ENCODE results near the gene SIRT5. TPM values are rescaled to one million over a fixed set of nuclear protein-coding genes. Genes with fewer than 3 reads are reported as not detected.

Gene SIRT5
- polyA plus RNA-seq, 1 donor from 2014 or later: 13.6 TPM

DNA sequence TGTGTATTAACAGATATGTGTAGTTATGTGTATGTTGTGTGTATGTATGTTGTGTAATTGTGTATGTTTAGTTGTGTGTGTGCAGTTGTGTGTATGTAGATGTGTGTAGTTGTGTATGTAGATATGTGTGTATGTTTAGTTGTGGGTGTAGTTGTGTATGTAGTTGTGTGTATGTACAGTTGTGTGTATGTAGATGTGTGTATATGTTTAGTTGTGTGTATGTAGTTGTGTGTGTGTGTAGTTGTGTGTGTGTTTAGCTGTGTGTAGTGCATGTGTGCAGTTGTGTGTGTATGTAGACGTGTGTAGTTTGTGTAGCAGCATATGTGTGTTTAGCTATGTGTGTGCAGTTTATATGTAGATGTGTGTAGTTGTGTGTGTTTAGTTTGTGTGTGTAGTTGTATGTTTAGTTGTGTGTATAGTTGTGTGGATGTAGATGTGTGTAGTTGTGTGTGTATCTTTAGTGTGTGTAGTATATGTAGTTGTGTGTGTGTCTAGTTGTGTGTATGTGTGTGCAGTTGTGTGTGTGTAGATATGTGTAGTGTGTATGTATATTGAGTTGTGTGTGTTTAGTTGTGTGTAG lies 16.3 kb downstream of the SIRT5 start:
- Mint-ChIP-seq H3K4me3 (no peak overlapping the region), H3K36me3 (no peaks in the 10 kb centered on the region), H3K4me1 (no peaks in the 10 kb centered on the region), H3K9me3 (no peaks in the 10 kb centered on the region), H3K27me3 (no peaks in the 10 kb centered on the region), H3K27ac (no peak overlapping the region)

DNA sequence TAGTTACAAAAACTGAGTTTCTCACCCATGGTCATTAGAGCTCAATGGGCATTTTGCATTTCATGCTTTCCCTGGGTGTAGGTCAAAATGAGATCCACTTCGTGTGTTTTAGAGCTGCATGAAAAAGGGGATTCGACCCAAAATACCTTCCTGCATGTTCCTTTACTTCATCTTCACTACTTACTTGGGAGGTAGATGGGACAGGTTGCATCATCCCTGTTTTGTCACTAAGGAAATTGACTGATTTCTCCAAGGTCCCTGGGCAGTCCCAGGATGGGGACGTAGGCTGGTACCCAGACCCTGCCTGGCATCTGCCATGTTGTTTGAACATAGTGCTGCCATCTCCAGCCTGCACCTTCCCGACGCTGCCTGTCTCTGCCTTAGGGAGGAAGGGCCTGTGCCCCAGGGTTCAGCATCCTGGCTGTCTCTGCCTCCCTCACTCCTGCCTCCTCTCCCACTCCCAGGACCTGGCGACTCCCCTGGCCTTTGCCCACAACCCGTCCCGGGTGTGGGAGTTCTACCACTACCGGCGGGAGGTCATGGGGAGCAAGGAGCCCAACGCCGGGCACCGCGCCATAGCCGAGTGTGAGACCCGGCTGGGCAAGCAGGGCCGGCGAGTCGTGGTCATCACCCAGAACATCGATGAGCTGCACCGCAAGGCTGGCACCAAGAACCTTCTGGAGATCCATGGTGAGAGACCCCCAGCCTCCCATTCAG lies 17.0 kb downstream of the SIRT5 start:
- Mint-ChIP-seq H3K27ac (no peak overlapping the region), H3K9me3 (no peaks in the 10 kb centered on the region), H3K27me3 (no peaks in the 10 kb centered on the region), H3K4me1 (no peaks in the 10 kb centered on the region), H3K4me3 (no peak overlapping the region), H3K36me3 (no peaks in the 10 kb centered on the region)

DNA sequence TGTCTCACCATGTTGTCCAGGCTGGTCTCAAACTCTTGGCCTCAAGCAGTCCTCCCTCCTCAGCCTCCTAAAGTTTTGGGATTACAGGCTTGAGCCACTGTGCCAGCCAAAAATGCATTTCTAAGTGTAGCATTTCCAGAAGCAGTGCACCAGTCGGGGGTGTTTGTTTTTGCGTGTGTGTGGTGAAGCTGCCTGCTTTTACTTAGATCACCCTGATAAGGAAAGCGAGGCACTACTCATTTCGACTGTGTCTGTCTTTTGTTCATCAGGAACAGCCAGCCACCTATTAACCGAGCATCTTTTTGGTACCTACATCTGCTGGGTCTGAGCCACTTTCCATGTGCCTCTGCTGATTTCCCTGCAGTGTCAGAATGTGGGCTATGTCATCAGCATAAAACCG lies 18.7 kb downstream of the SIRT5 start:
- H3K27me3 Mint-ChIP-seq: no peaks in the 10 kb centered on the region
- no peaks in the 10 kb centered on the region for H3K4me1 Mint-ChIP-seq
- H3K4me3 Mint-ChIP-seq: no peak overlapping the region
- peaks cover 4% of the 10 kb centered on the region for H3K36me3 Mint-ChIP-seq
- H3K27ac Mint-ChIP-seq: no peak overlapping the region
- no peaks in the 10 kb centered on the region for H3K9me3 Mint-ChIP-seq

DNA sequence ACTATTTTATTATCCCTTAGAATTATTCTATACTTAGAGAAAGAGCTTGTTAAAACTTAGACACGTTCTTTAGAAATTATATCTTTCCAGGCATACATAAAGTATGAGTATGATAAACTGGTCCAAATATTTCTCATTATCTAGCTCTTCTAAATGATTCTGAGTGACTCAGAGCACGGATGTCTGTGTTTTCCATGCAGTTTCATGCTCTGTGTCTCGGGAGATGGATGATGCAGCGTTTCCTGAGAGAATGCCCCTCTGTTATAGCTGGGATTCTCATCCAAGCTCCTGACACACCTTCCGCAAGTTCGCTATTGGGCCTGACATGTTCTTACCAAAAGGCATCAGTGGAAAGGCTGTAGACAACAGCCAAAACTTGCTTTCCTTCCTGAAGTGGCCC lies 19.3 kb downstream of the SIRT5 start:
- no peak overlapping the region for H3K27ac Mint-ChIP-seq
- H3K4me1 Mint-ChIP-seq: no peaks in the 10 kb centered on the region
- H3K36me3 Mint-ChIP-seq: peaks cover 4% of the 10 kb centered on the region
- no peaks in the 10 kb centered on the region for H3K27me3 Mint-ChIP-seq
- H3K4me3 Mint-ChIP-seq: no peak overlapping the region
- H3K9me3 Mint-ChIP-seq: no peaks in the 10 kb centered on the region

DNA sequence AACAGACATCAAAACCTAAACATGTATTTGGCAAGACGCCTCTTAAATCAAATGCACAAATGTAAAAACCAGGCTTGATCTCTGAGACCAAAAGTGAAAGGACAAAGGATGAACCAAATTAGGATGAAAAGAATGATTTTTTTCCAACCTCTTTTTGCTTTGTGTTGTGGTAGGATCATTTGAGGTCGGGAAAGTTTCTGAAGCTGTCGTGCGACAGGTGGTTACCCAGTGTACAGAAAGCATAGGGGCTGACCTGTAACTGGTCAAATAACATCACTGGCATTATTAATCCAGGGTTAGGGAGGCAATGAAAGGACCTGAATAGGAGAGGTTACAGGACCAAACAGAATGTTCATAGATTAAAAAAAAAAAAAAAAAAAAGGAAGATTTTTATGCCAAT lies 22.7 kb downstream of the SIRT5 start:
- Mint-ChIP-seq H3K27ac (no peak overlapping the region), H3K4me3 (no peak overlapping the region), H3K27me3 (no peaks in the 10 kb centered on the region), H3K4me1 (no peaks in the 10 kb centered on the region), H3K36me3 (peaks cover 11% of the 10 kb centered on the region), H3K9me3 (no peaks in the 10 kb centered on the region)

DNA sequence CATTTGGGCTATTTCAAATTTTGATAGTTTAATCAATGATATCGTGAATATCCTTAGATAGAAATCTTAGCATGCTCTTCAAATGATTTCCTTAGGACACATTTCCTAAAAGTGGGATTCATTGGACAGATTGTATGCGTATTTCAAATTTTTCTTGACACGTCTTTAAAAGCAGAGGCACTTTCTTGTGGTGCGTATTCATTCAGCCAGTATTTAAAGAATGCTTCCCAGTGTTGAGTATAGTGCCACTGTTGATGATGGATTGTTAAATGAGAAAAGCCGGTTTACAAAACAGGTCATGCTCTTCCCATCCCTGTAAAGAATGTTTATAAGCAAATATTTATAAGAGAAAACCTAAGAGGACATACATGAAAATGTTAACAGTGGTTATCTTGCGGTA lies 25.6 kb downstream of the SIRT5 start:
- Mint-ChIP-seq H3K4me3 (no peak overlapping the region), H3K36me3 (peaks cover 16% of the 10 kb centered on the region), H3K27me3 (no peaks in the 10 kb centered on the region), H3K27ac (no peak overlapping the region), H3K4me1 (no peaks in the 10 kb centered on the region), H3K9me3 (no peaks in the 10 kb centered on the region)

DNA sequence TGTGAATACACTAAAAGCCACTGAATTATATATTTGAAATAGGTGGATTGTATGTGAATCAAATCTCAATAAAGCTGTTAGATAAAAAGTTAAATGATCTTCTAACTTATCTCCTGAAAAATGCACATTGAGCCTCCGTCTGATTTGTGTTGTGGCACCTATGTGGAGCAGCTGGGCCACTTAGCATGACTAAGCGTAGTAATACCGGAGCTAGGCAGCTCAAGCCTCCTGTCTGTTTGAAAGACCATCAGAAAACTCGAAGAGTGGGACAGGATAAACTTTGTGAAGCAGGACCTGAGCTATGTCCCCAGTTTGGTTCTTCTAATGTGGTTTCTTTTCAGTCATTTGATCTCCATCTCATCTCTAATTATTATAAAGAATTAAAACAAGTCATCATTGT lies 29.7 kb downstream of the SIRT5 start:
- no peaks in the 10 kb centered on the region for H3K4me1 Mint-ChIP-seq
- peaks cover 11% of the 10 kb centered on the region for H3K36me3 Mint-ChIP-seq
- H3K27me3 Mint-ChIP-seq: no peaks in the 10 kb centered on the region
- no peak overlapping the region for H3K4me3 Mint-ChIP-seq
- H3K27ac Mint-ChIP-seq: peak overlapping the region in 1 of 3 donors; percentile 87
- H3K9me3 Mint-ChIP-seq: no peaks in the 10 kb centered on the region

DNA sequence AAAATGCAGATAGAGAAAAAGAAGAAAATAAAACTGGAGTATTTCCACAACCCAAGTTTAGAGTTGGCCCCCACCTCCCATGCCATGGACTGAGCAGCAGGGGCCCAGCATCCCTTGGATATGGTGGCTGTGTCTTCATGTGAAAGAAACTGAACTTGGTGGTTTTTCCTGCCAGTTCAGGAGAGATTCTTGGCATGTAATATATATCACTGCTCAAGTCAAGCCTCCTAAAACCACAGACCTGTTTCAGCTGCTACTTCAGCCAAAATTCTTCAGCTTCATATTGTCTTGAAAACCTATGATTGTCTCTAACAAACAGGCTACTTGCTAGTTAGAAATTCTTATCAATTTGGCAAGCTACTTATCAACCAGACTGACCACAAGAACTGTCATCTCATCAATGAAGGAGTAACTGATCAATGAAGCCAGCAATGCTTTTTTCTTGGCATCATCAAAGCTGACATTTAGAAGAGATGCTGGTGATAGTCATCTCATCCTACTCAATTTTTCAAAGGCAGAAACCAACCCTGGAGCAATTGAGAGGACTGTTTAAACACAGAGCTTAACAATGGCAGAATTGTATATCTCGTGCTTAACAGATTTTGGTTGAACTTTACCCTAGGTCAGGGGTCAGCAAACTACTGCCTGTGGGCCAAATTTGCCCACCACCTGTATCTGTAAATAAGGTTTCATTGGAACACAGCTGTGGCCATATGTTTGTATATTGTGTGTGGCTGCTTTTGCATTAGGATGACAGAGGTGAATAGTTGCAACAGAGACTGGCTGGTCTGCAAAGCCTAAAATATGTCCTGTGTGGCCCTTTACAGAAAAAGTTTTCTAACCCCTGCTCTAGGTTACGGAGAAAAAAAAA lies 30.4 kb downstream of the SIRT5 start:
- H3K27ac Mint-ChIP-seq: peak overlapping the region in 1 of 3 donors; percentile 87
- no peaks in the 10 kb centered on the region for H3K4me1 Mint-ChIP-seq
- no peaks in the 10 kb centered on the region for H3K9me3 Mint-ChIP-seq
- H3K4me3 Mint-ChIP-seq: no peak overlapping the region
- no peaks in the 10 kb centered on the region for H3K27me3 Mint-ChIP-seq
- peaks cover 10% of the 10 kb centered on the region for H3K36me3 Mint-ChIP-seq

DNA sequence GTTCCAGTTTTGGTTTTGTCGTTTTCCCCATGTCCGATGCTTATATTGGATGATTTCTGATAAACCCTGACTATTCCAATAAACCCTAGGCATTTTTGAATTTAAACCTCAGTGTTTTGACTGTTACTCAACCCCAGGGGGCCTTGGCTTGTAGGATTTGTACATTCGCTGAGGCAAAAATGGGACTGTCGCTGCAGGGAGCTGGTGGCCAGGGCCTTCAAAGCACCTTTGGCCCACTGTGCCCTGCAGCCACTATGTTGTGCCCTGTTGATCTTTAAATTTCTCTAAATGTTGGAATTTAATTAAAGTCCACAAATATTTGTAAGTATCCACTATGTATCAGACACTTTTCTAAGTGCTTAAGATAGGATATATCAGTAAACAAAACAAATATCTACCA lies 31.2 kb downstream of the SIRT5 start:
- H3K36me3 Mint-ChIP-seq: peaks cover 10% of the 10 kb centered on the region

DNA sequence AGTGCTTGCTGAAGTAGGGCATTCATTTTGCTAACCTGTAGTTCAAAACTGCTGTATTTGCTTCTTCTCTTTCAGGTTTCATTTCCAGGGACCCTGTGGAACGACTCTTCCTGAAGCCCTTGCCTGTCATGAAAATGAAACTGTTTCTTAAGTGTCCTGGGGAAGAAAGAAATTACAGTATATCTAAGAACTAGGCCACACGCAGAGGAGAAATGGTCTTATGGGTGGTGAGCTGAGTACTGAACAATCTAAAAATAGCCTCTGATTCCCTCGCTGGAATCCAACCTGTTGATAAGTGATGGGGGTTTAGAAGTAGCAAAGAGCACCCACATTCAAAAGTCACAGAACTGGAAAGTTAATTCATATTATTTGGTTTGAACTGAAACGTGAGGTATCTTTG lies 37.3 kb downstream of the SIRT5 start:
- Mint-ChIP-seq H3K9me3 (no peaks in the 10 kb centered on the region), H3K4me3 (peak overlapping the region in 3 of 4 donors; percentile 3 to 37 (median 22)), H3K27me3 (no peaks in the 10 kb centered on the region), H3K36me3 (no peaks in the 10 kb centered on the region), H3K27ac (peak overlapping the region; percentile 0 to 93 (median 40)), H3K4me1 (peaks cover 11 to 29% (median 25%) of the 10 kb centered on the region in 3 donors)

More for the DNA sequence above, 31.2 kb downstream of the SIRT5 start:
- Mint-ChIP-seq H3K27ac (no peak overlapping the region), H3K4me1 (no peaks in the 10 kb centered on the region), H3K4me3 (no peak overlapping the region), H3K27me3 (no peaks in the 10 kb centered on the region), H3K9me3 (no peaks in the 10 kb centered on the region)

DNA sequence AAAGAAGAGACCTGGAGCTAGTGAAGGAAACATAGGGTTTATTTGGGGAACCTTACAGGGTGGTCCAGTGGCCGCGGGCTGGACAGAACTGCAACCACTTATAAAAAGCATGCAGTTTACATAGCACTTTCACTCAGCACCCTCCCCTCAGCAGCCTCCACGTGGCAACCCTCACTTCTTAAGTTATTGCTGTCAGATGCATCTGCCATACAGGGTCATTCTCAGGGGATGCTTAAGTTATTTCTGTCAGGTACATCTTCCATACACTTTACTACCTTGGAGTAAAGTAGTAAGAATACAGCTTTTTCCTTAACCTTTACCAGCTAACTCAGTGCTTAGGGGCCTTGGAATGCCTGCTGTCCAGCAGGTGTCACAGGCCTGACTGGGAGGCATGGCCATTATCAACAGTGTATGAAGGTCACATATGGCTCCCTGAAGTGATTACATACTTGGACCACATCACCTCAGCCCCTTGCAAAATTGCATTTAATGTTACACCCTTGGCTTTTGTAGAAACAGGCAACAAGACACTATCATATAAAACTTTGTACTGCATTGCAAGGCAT lies 38.7 kb downstream of the SIRT5 start:
- Mint-ChIP-seq H3K4me3 (peak overlapping the region in 3 of 4 donors; percentile 38 to 98 (median 41)), H3K36me3 (peaks cover 4% of the 10 kb centered on the region), H3K27me3 (no peaks in the 10 kb centered on the region), H3K27ac (peak overlapping the region in 2 of 3 donors; percentile 93 to 97), H3K4me1 (peaks cover 21 to 37% (median 32%) of the 10 kb centered on the region in 3 donors), H3K9me3 (no peaks in the 10 kb centered on the region)

DNA sequence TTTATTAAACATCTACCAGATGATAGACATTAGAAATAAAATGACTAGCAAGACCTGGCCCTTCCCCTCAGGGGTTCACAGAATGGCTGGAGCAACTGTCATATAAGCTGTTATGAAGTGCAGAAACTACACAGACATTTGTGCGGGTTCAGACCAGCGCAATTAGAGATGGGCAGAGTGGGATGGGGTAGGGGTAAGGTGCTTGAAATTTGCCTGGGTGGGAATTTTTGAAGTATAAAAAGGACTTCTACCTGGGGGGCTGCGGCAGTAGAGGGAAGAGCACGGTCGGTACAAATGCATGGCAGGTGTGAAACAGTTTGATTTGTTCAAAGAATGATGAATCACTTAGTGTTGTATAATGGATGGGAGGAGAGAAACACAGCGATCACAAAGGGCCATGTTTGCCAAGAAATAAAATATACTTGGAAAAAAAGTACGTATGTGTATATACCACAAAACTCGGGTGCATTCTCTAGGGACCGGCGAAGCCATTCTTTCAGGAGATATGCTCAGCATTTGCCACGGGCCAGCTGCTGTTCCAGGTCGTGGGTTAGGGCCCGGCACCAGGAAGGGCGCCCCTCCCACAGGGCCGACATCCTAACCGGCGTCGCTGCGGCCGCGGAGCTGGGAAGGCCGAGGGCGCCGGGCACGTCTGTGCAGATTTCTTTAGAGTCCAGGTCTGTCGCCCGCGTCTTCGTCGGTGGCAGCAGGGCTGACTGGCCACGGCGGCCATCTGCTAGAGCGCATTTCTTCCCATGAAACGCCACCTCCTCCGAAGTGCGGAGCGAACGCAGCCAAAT lies 39.9 kb downstream of the SIRT5 start:
- Mint-ChIP-seq H3K4me3 (peak overlapping the region; percentile 96 to 98 (median 98)), H3K36me3 (peaks cover 4% of the 10 kb centered on the region), H3K27ac (peak overlapping the region; percentile 93 to 98 (median 97)), H3K4me1 (peaks cover 21 to 38% (median 32%) of the 10 kb centered on the region in 3 donors), H3K27me3 (no peaks in the 10 kb centered on the region), H3K9me3 (no peaks in the 10 kb centered on the region)

DNA sequence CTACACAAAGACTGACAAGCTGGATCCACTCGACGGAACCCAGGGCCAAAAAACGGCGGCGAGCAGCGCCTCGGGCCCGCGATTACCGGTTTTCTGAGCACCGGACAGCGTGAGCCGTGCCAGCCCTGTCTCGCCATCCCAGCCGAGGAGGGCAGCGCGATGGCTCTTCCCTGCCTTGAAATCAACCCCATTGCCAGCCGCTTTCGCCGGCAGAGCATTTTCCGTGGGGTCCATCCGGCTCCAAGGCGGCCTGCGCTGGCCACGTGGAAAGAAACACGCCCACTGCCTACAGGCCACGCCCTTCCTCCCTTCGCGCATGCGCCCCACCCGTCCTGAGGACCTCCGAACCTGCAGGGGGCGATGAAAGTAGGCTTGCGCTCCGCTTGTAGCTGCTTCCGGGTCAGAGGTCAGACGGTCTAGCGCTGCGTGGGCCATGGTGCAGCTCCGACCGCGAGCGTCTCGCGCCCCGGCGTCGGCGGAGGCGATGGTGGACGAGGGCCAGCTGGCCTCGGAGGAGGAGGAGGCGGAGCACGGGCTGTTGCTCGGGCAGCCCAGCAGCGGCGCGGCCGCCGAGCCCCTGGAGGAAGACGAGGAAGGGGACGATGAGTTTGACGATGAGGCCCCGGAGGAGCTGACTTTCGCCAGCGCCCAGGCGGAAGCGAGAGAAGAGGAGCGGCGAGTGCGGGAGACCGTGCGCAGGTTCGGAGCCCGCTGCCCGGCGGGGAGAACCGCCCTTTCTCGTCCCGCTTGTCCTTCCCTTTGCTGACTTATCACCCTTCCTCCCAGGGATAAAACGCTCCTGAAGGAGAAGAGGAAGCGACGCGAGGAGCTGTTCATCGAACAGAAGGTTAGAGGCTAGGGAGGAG lies 40.8 kb downstream of the SIRT5 start, which contains the start of gene NOL7:
Gene NOL7, plus strand, starts transcription at position 410 of the 866 bp plus-strand sequence. Its CDS starts 24 bp downstream, at position 434.
- peaks cover 4% of the 10 kb centered on the region for H3K36me3 Mint-ChIP-seq
- H3K4me1 Mint-ChIP-seq: peaks cover 21 to 38% (median 32%) of the 10 kb centered on the region in 3 donors
- H3K27me3 Mint-ChIP-seq: no peaks in the 10 kb centered on the region
- H3K9me3 Mint-ChIP-seq: no peaks in the 10 kb centered on the region
- peak within 1 kb of the TSS; percentile 96 to 98 (median 98) for H3K4me3 Mint-ChIP-seq
- peak within 1 kb of the TSS; percentile 93 to 98 (median 97) for H3K27ac Mint-ChIP-seq
